Glomerular visceral epithelial cell (primary cell): ENCODE measurements around the gene BTF3.
A peak's percentile ranks its signal among the peaks of the same experiment; 100 is the strongest.
"Not testable (repeated sequence)": the region's sequence is repeated elsewhere in the genome, so short reads cannot be mapped to it uniquely, and the experiment has no call there.

Experiments
- DNase-seq: peaks from one replicate; pipeline ENCODE4 v3.0.0-alpha.2; 2016; ENCODE audit errors: extremely low spot score

The BTF3 gene

DNA sequence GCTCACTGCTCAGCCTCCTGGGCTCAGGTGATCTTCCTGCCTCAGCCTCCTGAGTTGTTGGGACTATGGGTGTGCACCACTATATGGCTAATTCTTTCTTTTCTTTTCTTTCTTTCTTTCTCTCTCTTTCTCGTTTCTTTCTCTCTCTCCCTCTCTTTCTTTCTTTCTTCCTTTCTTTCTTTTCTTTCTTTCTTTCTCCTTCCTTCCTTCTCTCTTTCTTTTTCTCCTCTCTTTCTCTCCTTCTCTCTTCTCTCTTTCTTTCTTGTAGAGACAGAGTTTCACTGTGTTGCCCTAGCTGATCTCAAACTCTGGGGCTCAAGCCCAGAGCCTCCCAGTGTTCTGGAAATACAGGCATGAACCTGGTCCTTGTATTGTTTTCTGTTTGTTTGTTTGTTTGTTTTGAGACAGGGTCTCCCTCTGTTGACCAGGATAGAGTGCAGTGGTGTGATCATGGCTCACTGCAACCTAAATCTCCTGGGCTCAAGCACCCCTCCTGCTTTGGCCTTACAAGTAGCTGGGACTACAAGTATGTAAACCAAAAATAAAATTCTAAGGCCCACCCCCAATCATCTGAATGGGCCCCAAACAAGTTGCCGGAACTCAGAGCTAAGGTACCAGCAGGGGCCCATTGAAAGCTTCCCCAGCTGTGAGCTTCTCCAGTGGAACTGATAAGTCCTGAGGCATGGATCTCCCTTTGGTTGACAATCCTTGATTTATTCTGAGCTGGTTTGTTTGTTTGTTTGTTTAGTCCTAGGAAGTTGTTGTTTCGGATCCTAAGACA is 11.9 kb upstream of the BTF3 start:
- no peak for DNase-seq

DNA sequence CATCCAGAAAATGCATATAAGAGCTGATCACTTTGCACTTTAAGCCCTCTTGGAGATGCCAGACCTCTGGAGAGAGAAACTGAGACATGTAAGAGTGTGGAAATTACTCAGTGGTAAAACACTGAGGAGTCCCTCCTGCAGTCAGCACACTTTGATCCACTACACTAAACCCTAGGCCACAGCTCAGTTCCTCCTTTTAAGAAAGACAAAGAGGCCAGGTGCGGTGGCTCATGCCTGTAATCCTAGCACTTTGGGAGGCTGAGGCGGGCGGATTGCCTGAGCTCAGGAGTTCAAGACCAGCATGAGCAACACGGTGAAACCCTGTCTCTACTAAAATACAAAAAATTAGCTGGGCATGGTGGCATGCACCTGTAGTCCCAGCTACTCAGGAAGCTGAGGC is 11.0 kb upstream of the BTF3 start:
- DNase-seq = not testable (repeated sequence)

DNA sequence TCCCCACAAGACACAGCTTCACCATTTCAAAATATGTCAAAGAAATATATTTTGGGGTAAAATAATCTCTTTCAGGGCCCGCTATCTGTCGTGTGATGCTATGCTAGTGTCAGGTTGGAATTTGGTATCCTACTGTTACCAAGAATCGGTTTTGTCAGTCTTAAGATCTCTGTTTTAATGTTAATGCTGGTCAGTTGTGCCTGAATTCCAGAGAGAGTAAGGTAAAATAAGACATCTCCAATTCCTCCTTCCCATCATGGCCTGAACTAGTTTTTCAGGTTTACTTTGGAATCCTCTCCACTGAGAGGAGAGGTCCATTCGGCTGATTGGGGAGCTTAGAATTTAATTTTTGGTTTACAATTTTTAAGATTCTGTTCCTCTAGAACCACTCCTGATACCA is 10.4 kb upstream of the BTF3 start:
- DNase-seq = no peak

DNA sequence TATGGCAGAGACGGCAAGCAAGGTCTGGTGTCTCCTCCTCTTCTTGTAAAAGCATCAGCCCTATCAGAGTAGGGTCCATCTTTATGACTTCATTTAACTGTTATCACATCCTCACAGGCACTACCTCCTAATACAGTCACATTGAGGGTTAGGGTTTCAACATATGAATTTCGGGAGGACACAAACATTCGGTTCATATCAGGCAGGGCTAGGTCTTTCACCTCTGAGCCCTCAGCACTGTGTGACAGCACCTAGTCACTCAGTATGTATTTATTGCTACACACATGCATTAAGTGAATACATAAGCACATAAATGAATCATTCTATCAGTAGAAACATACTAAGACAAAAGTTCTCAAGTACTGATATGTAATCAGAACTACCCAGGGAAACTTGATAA is 9.4 kb upstream of the BTF3 start:
- DNase-seq = no peak

DNA sequence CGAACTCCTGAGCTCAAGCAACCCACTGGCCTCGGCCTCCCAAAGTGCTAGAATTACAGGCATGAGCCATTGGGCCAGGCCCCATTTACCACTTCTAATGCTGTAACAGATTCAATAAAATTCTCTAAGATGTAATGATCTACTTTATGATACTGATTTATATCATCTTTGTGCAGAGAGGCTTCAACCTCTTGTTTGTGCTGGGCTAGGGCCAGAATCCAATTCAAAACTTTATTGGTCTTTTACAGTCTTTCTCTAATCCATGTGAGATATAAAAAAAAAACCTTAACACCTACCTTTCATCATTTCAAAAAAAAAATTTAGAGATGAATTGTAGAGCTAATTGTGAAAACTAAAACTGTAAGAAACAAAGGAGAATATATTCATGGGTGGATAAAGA is 8.2 kb upstream of the BTF3 start:
- no peak for DNase-seq

DNA sequence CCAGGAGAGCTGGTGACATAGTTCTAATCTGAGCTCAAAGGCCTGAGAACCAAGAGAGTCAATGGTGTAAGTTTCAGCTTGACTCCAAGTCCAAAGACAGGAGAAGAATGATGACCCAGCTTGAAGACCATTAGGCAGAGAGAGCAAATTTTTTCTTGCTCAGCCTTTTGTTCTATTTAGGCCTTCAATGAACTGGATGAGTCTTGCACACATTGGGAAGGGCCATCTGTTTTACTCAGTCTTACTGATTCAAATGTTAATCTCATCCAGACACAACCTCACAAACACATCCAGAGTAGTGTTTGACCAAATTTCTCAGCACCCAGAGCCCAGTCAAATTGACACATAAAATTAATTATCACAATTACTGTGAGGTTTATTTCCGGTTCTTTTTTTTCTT is 7.1 kb upstream of the BTF3 start:
- DNase-seq = no peak

DNA sequence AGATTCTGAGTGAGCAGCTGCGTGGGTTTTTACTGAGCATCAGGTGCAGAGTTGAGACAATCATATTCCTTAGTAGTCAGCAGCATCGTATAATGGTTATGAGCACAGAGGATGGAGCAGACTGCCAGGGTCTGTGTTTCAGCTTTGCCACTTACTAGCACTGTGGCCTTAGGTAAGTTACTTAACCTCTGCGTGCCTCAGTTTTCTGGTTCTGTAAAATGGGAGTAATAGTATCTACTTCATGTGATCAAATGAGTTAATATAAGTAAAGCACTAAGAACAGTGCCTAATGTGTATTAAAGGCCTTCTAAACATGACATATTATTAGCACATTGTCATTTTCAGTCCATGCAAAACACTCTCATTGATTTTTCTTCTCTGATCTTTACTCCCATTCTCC is 4.8 kb upstream of the BTF3 start:
- no peak for DNase-seq

DNA sequence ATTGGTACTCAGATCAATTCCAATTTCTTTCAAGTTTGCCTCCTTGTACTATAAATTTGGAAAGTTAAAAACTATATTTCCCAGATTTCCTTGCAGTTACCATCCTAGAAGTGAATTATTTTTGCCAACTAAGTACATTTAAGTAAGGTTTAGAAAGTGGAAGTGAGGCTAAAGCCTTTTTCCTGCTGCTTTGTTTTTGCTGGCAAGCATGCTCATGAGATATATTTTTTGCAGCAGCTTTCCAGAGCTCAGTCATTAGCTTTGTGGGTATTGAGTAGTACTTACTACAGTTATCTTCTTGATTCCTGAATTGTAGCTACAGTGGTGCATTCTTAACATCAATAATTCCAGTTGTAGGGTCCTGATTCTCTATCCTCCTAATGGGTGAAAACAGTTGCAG is 3.5 kb upstream of the BTF3 start:
- no peak for DNase-seq

DNA sequence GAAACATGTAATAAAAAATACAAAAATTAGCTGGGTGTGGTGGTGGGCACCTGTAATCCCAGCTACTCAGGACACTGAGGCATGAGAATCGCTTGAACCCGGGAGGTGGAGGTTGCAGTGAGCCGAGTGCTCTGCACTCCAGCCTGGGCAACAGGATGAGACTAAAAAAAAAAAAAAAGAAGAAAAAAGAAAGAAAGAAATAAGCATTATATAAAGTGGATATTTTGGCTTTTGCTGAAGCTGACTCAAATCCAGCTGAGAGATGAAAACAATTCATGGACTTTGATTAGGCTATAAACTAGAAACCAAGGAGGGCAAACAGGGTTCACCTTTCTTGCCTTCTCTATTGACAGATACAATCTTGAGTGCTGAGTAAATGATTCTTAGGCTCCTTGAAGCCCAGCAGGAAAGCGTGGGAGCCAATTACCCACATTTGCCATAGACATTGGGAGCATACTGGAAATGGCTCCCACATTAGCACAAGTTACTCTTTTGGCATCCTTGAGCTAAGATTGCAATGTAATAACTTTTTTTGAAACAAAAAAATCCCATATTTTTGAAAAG is 2.4 kb upstream of the BTF3 start:
- no peak for DNase-seq

DNA sequence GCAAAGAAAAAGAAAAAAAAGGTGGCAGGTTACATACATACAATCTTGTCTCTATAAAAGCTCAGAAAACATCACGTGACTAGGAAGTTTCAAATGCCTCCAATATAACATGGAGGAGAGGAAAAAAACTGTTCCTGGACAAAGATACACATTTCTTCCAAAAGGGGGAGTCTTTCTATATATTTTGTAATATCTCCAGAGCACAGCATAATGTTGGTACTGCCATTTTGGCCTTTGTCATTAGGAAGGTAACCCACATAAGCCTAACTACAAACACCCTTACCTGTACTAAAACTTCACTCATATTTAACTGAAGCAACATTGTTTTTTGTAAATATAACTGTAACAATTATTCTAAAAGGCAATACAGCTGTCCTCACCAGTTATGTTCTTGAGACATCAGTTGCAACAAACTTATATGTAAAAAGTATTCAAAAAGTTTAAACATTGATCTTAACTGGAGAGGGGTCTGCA is 1.2 kb upstream of the BTF3 start:
- peak; percentile 74 for DNase-seq

DNA sequence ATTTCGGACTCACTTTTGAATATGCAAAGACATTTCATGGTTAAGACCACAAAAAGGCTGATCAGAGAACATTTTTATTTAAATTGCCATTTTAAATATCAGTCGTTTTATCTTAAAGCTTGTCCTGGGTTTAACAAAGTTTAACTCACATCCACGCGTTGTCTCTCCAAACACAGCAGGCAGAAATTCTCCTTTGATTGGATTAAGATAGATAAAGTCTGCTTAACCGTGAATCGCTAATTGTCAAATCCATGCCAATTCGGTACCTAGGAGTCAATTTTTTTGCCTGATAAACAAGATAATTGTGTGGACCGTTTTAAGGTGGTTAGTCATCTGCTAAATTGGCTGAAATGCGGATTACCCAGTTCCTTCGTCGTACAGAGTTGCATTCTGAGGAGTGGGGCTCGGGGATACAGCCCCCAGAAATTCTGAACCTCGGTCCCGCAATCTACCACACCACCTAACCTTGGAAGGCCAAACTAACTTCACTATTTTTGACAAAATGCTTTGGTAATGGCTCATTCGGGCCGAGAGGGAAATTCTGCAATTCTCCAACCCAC is 665 bp upstream of the BTF3 start:
- no peak for DNase-seq

DNA sequence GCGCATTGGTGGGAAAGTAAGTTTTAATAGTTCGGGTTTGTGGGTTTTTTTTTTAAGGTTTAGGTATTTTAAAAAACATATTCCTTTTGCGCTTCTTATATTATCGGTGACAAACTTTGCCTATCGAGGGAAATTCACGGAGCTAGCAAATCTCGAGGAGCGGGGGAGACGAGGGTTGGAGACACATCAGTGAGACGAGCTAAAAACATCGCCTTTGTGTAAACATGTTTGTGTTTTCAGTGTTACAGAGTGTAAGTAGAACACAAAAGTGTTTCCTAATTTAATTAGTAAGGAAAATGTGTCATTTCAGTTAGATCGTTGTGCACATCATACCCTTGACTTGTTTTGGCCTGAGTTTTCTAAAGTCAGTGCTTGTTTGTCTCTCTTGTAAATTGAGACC is 945 bp downstream of the BTF3 start:
- DNase-seq = no peak

DNA sequence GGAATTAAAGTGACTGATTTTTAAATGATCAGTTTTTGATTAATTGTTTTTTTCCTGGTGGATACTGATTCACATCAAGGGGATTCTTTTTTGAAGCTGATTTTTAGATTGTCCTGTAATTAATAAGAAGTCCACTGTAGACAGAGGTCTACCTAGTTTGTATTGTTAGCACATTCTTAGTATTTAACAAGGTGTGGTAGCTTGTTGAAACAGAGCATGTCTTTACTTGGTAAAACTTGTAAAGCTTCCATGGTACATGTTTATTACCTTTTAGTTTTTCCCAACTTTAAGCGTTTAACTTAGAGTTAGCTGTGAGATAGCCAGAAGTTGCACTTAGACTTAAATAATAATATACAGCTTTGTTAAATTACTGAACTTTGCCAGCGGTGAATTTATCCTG is 1.5 kb downstream of the BTF3 start:
- no peak for DNase-seq

DNA sequence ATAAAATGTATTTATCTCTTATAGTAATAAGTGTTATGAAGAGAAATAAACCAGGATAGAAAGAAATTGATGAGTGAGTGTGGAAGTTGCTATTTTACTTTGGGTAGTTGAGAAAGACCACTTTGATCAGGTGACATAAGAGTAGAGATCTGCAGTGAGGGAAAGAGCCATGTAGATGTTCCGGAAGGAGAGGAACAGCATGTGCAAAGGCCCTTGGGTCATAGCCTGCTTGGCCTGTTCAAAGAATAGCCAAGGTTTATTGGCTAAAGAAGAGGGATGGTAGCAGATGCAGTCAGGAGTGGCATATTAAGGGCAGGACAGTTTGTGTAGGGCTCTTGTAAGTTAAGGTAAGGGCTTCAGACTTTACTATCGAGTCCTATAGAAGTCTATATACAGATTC is 3.2 kb downstream of the BTF3 start:
- no peak for DNase-seq

DNA sequence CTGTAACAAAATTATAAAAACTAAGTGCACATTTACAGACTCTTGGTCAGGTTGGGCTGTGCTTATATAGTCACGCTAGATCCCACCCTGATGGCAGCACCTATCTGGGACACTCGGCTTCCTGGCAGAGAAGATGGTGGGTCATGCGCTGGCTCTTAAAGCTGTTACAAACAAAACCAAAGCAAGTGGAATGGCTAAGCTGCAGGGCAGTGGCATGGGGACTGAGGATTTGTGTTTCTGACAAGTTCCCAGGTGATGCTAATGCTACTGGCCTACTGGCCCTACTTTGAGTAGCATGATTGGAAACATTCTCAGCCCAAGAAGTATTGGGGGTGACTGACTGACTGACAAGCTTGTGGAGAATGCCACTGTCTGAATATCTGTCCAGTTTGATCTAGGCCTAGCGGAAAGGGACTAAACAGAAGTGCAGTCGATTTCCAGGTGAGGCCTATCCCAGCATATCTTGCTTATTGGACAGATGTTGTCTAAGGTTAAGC is 8.3 kb downstream of the BTF3 start:
- DNase-seq = no peak

DNA sequence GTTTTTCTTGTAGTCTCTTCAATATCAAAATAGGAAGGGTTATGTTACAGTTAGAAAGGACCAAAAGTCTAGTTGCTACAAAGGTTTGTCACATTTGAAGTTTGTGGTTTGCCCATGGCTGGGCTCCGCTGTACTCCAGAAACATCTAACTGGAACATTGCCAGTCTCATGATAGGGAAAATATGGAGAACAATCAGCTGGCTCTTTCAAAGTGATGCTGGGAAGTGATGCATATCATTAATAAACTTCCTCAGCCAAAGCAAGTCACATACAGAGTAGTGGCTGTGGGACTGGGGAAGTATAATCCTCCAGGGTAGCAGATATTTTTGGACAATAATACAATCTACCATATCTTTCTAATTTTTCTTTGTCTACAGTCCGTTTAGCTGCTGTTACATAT is 8.8 kb downstream of the BTF3 start:
- DNase-seq = no peak

DNA sequence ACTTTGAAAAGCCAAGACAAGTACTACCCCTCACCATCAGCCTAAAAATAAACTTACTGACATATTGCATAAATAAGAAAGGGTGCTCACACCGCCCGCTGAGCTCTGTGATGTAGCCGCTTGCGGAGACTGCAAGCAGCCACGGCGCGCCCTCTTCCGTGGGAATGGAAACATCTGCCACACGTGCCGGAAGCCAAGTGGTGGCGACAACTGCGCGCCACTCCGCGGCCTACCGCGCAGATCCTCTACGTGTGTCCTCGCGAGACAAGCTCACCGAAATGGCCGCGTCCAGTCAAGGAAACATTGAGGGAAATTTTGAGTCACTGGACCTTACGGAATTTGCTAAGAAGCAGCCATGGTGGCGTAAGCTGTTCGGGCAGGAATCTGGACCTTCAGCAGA is 10.3 kb downstream of the BTF3 start:
- DNase-seq = not testable (repeated sequence)

DNA sequence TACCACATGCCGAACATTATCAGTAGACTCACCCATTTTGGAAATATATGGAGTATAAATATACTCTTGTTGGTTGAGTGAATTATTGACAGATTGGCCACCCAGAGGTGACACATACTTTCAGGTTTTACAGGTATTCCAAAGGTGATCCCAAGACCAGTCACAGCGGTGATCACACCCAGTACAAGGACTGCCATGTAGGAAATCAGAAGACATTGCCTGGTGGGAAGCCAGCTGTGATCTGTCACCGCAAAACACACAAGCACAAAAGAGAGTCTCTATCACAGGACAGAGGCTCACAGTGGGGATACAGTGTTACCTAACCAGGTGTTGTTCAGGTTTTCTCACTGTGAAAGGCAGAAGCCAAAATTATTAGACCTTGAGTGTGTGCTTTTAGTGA is 15.8 kb downstream of the BTF3 start:
- DNase-seq = no peak

DNA sequence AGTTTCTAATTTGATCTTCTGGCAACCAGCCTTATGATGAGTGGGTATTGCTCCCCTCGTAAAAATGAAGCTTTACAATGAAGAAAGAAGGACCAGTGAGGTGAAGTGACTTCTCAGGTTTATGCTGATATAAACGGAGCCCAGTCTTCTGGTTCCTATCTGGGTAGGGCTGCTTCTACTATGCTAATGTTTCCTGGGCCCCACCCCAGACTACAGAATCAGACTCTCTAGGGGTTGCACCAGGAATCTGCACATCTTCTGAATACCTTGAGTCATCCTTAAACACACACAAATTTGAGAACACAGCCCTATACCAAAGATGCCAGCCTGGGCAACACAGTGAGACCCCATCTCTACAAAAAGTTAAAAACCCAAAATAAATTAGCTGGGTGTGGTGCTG is 16.2 kb downstream of the BTF3 start:
- no peak for DNase-seq

DNA sequence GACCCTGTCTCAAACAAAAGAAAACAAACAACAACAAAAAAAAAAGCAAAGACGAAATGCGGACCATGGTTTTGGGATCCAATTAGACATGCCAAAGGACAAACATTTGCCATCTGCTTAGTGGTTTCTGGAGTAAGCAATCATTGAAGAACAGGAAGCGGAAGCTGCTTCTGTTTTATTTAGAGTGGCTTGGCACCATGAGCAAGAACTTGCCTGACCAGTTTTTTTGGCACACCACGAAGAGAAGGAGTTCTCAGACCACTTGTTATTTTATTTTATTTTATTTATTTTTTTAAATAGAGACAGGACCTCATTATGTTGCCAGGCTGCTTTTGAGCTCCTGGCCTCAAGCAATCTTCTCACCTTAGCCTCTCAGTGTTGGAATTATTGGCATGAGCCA is 17.0 kb downstream of the BTF3 start:
- DNase-seq = no peak

DNA sequence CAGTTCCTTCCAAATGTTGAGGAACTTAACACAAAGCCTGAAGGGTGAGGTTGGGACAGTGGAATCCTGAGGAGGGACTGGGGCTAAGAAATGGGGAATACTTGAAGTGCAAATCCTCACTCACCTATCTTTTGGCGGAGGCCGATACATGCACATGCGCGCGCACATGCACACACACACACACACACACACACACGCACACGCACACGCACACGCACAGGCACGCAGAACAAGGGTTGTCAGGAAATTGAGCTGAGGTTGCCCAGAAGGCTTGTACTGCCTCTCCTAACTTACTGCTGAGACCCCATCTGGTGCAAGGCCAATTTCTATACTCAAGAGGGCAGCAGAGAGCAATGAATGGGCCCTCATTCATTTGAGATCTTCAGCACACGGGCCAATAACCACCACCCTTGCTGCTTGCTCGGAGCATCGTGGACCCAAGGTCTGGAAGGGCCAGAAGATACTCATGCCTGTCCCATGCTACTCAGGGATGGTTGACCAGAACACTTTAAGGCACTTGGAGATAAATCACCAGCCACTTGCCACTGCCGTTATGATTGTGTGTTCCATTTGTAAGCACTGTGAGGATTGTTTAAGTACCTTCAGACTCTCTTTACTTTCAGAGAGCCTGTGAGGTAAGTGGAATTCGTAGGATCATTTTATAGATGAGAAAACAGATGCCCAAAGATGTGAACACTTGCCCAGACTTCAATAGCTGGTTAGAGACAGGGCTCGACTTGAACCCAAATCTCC is 21.5 kb downstream of the BTF3 start:
- peak; percentile 79 for DNase-seq

DNA sequence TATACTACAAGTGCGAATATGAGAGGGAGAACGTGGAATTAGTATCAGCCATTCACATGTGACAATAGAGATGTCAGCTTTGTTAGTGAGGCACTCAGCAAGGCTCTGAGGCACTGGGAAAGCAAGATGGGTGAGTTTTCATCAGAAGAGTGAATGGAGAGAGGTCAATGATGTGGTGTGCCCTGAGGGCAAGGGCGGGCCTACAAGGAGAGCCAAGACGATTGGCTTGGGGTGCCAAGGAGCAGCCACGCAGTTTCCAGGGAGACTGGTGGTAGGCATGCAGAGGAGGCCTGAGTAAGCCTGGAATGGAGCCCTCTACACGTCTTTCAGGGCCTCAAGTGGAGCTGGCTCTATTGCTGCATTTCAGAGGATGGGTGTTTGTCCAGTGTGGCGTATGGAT is 24.7 kb downstream of the BTF3 start:
- no peak for DNase-seq

DNA sequence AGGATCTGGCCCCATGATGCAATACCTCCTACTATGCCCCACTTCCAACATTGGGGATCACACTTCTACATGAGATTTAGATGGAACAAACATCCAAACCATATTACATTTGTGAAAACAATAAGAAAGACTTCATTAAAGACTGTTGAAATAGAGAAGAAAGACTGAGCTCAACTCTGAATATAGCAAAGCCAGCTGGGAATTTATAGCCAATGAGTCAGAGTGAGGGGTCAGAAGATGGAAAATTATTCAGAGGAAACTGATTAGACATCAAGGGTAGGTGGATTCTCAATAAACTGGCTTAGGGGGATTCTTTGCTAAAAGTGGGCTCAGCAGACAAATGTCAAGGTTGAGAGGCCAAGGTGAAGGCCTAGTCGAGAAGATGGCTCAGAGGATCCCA is 25.6 kb downstream of the BTF3 start:
- no peak for DNase-seq
